Measurements from ENCODE around the gene UVRAG.

Gene UVRAG

GRCh38 chr11:75814677-75815344, at the start of gene UVRAG:
UVRAG (plus strand) TSS chr11:75815210; CDS start chr11:75815408, 198 bp downstream.
- no peak for TF ChIP-seq CTCF (IDR thresholded peaks at IDR 0.05)

- TF ChIP-seq CTCF (IDR thresholded peaks at IDR 0.05) = no peak
Observed at GRCh38 chr11:75766443-75767227, 48.4 kb upstream of the UVRAG start.

- TF ChIP-seq CTCF (IDR thresholded peaks at IDR 0.05) = no peak
Observed at GRCh38 chr11:75767228-75767572, 47.8 kb upstream of the UVRAG start.

- peak; percentile 50; the same call in 1 of the 2 replicates for TF ChIP-seq CTCF (IDR thresholded peaks at IDR 0.05)
Observed at GRCh38 chr11:75767793-75768111, 47.3 kb upstream of the UVRAG start.

- TF ChIP-seq CTCF (IDR thresholded peaks at IDR 0.05) = peak; percentile 21; the same call in 1 of the 2 replicates
Observed at GRCh38 chr11:75768112-75768908, 46.7 kb upstream of the UVRAG start, which contains the start of gene DGAT2. DGAT2 (plus strand) TSS chr11:75768778; CDS start chr11:75768992, 214 bp downstream.

GRCh38 chr11:75768909-75769771, 45.9 kb upstream of the UVRAG start:
- TF ChIP-seq CTCF (IDR thresholded peaks at IDR 0.05) = no peak

- no peak for TF ChIP-seq CTCF (IDR thresholded peaks at IDR 0.05)
Observed at GRCh38 chr11:75770102-75770501, 44.9 kb upstream of the UVRAG start.
